ENCODE results near the gene CLTC. TPM values are rescaled to one million over a fixed set of nuclear protein-coding genes. Genes with fewer than 3 reads are reported as not detected.

Gene CLTC
- polyA plus RNA-seq, 1 of the 3 experiments (the other 2 are of a cell fraction), result 160 TPM

DNA sequence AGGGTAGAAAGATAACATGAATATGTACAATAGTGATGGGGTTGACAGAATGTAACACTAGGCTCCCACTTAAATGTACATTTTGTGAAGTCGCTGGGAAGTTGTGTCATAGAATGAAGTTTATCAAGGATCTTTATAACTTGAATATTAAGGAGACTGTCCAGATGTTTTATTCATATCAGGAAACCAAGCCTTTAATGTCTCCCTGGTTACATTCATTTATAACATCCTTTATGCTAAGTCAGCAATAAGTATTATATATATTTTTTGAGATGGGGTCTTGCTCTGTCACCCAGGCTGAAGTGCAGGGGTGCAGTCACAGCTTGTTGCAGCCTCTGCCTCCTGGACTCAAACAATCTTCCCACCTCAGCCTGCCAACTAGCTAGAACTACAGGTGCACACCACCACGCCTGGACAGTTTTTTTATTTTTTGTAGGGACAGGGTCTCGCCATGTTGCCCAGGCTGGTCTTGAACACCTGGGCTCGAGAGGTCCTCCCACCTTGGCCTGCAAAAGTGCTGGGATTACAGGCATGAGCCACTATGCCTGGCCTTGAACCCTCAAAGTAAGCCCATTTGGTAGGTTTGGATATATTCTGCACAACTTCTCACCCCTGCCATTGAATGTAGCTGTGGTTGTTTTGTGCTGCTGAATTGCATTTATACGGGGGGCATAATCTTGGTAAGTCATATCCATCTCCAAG is 14.1 kb downstream of the CLTC start:
- Histone ChIP-seq H3K4me3 (ENCODE audit: low read depth in 2 of 2, low read length in 1 of 2) (no peak overlapping the region), H3K4me2 (peak overlapping the region; percentile 6), H3K79me2 (ENCODE audit: insufficient read depth) (peaks cover 100% of the 10 kb centered on the region), H3K27ac (ENCODE audit: low read depth in 2 of 2, low read length in 1 of 2) (peak overlapping the region in 1 of 2 experiments; percentile 24; a peak in 1 of 4 replicates), H3K9me3 (no peaks in the 10 kb centered on the region), H3K27me3 (ENCODE audit: insufficient read depth) (no peaks in the 10 kb centered on the region), H2AFZ (ENCODE audit: low read depth) (no peak overlapping the region), H3K4me1 (ENCODE audit: control insufficient read depth in 1 of 2, insufficient read depth in 2 of 2, low read depth in 1 of 2, low read length in 1 of 2) (peaks cover 3 to 18% of the 10 kb centered on the region in 2 experiments), H3K36me3 (replicated peaks in 1 of 2; ENCODE audit: control insufficient read depth in 1 of 2, insufficient read depth in 2 of 2, low read length in 1 of 2) (peaks cover 3 to 42% of the 10 kb centered on the region in 2 experiments), H4K20me1 (ENCODE audit: insufficient read depth) (peaks cover 99% of the 10 kb centered on the region), H3K9ac (no peak overlapping the region), H3F3A (replicated peaks; ENCODE audit: insufficient read depth) (peaks cover 7% of the 10 kb centered on the region), H3K9me2 (no peaks in the 10 kb centered on the region)
- no peak for DNase-seq
- ChIA-PET CTCF (interaction anchor here (1.1 to 1.9 kb wide), 3 partner anchors 10 to 14 kb away, joined by 3 to 4 read pairs (median 4); partner anchors contain the start of gene CLTC), POLR2A (interaction anchor here (1.6 kb wide), 1 partner anchor 14 kb away, joined by 8 read pairs; the partner anchor contains the start of gene CLTC)
- WGBS (ENCODE audit: low lambda C conversion rate), result 98% methylated on average over 5 of the region's 5 CpGs
- TF ChIP-seq TEAD4 (IDR thresholded peaks at IDR 0.05; ENCODE audit: borderline replicate concordance, insufficient read depth) (no peak), GATA2 (CRISPR knock-in tag; IDR thresholded peaks at IDR 0.05) (no peak)

DNA sequence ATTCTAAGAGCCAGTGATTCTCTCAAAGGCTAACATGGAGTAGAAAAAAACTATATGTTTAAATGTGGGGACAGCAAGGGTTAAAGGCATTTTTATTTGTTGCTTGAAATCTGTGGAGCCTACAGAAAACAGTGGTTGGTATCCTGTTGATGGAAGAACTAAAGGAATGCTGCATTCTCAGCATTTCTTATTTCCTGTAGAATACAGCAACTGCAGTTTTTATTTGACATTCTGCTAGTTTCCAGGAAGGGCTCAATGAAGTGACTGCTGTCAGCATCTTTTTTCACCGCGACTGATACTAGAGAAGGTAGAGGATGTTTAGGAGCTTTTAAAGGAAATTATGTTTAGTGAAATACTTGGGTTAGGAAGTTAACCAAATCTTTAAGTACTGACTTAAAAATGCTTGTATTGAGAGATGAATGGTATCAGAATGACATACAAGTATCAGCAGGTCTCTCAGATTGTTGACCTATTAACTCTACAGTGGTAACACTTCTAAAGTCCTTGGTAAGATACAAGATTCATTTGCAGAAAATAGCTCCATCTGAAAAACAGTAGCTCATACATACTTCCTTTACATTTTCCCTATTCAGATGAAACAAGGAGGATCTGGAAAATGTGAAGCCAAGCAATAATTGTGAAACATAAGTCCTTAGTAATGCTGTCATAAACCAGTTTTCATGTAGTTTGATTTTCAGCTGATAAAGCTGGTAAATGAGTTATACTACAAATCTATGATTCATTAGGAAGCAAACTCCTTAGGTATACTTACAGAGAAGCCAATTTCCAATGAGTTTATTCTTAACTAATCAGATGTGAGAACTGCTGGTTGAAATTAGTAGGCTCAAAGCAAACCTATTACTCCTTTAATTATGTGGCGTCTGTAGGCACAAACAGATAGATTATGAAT is 15.2 kb downstream of the CLTC start:
- Histone ChIP-seq H3K4me3 (ENCODE audit: low read depth in 2 of 2, low read length in 1 of 2) (no peak overlapping the region), H3F3A (replicated peaks; ENCODE audit: insufficient read depth) (peaks cover 12% of the 10 kb centered on the region), H4K20me1 (ENCODE audit: insufficient read depth) (peaks cover 99% of the 10 kb centered on the region), H3K79me2 (ENCODE audit: insufficient read depth) (peaks cover 100% of the 10 kb centered on the region), H3K36me3 (replicated peaks in 1 of 2; ENCODE audit: control insufficient read depth in 1 of 2, insufficient read depth in 2 of 2, low read length in 1 of 2) (peaks cover 0 to 34% of the 10 kb centered on the region in 2 experiments), H3K9me3 (no peaks in the 10 kb centered on the region), H3K9ac (no peak overlapping the region), H3K27ac (ENCODE audit: low read depth in 2 of 2, low read length in 1 of 2) (peak overlapping the region; percentile 8 to 24), H3K4me1 (ENCODE audit: control insufficient read depth in 1 of 2, insufficient read depth in 2 of 2, low read depth in 1 of 2, low read length in 1 of 2) (peaks cover 3 to 18% of the 10 kb centered on the region in 2 experiments), H3K9me2 (no peaks in the 10 kb centered on the region), H2AFZ (ENCODE audit: low read depth) (no peak overlapping the region), H3K4me2 (peak overlapping the region; percentile 6; the same call in 1 of the 2 replicates), H3K27me3 (ENCODE audit: insufficient read depth) (no peaks in the 10 kb centered on the region)
- DNase-seq, result no peak
- POLR2A ChIA-PET, result interaction anchor here (1.6 kb wide), 1 partner anchor 15 kb away, joined by 8 read pairs; the partner anchor contains the start of gene CLTC
- 95% methylated on average over 3 of the region's 3 CpGs for WGBS (ENCODE audit: low lambda C conversion rate)
- TF ChIP-seq, protein P1, sequence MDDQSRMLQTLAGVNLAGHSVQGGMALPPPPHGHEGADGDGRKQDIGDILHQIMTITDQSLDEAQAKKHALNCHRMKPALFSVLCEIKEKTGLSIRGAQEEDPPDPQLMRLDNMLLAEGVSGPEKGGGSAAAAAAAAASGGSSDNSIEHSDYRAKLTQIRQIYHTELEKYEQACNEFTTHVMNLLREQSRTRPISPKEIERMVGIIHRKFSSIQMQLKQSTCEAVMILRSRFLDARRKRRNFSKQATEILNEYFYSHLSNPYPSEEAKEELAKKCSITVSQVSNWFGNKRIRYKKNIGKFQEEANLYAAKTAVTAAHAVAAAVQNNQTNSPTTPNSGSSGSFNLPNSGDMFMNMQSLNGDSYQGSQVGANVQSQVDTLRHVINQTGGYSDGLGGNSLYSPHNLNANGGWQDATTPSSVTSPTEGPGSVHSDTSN (IDR thresholded peaks at IDR 0.05), result 0 out of 2 replicates have a peak, but pooled peaks have one; percentile 3
- TF ChIP-seq YY1 (IDR thresholded peaks at IDR 0.05; ENCODE audit: low read depth), result no peak
- CTCF ChIA-PET, result interaction anchor here (1.0 to 1.9 kb wide), 5 partner anchors 9 to 15 kb away, joined by 3 to 4 read pairs (median 3); partner anchors contain the start of gene CLTC

Measured in SK-N-SH (cell line).